Measurements from ENCODE around the gene RBPJL. TPM values are rescaled to one million over a fixed set of nuclear protein-coding genes. Genes with fewer than 3 reads are reported as not detected.

RBPJL gene
- total and polyA plus RNA-seq, 2 of the 13 experiments (the other 11 are each of a cell fraction or from before 2014, with no cell fraction given) = not detected

- TF ChIP-seq HMGXB3 (CRISPR knock-in tag; IDR thresholded peaks at IDR 0.05; ENCODE audit: borderline replicate concordance) (0 out of 2 replicates have a peak, but pooled peaks have one; percentile 16), NR2F2 (IDR thresholded peaks at IDR 0.05; ENCODE audit: borderline replicate concordance, low read depth) (peak; percentile 52; the same call in 1 of the 2 replicates), ZNF747 (CRISPR knock-in tag; IDR thresholded peaks at IDR 0.05; ENCODE audit: borderline replicate concordance) (peak; percentile 77; the same call in 1 of the 2 replicates), ZNF644 (CRISPR knock-in tag; IDR thresholded peaks at IDR 0.05; ENCODE audit: low read depth) (peak; percentile 49; the same call in 1 of the 2 replicates), JUN (CRISPR knock-in tag; IDR thresholded peaks at IDR 0.05) (peak; percentile 19; the same call in 1 of the 2 replicates), HOXA3 (CRISPR knock-in tag; IDR thresholded peaks at IDR 0.05) (peak; percentile 41; the same call in 1 of the 2 replicates), ZSCAN5A (CRISPR knock-in tag; IDR thresholded peaks at IDR 0.05; ENCODE audit: borderline replicate concordance) (0 out of 2 replicates have a peak, but pooled peaks have one; percentile 0), BCL3 (CRISPR knock-in tag; IDR thresholded peaks at IDR 0.05) (0 out of 2 replicates have a peak, but pooled peaks have one; percentile 75), NFYC (CRISPR knock-in tag; IDR thresholded peaks at IDR 0.05) (0 out of 2 replicates have a peak, but pooled peaks have one; percentile 24), RARA (CRISPR knock-in tag; IDR thresholded peaks at IDR 0.05) (peak; percentile 87), ATM (IDR thresholded peaks at IDR 0.05; ENCODE audit: borderline replicate concordance) (no peak), SOX13 (IDR thresholded peaks at IDR 0.05) (no peak), SOX13 (CRISPR knock-in tag; conservative IDR thresholded peaks at IDR 0.05 in 1 of 2, IDR thresholded peaks at IDR 0.05 in 1 of 2) (peak in 1 of 2 experiments; percentile 75; a peak in 2 of 4 replicates), NCOR1 (IDR thresholded peaks at IDR 0.05; ENCODE audit: borderline replicate concordance, low read length) (peak; percentile 87; the same call in 1 of the 2 replicates), ELF1 (CRISPR knock-in tag; IDR thresholded peaks at IDR 0.05) (peak; percentile 60; the same call in 1 of the 2 replicates), ZBTB10 (CRISPR knock-in tag; IDR thresholded peaks at IDR 0.05; ENCODE audit: borderline replicate concordance) (0 out of 2 replicates have a peak, but pooled peaks have one; percentile 55), SAP130 (CRISPR knock-in tag; IDR thresholded peaks at IDR 0.05; ENCODE audit: low read depth) (peak; percentile 80), ZNF143 (CRISPR knock-in tag; IDR thresholded peaks at IDR 0.05) (0 out of 2 replicates have a peak, but pooled peaks have one; percentile 47)
Measured at GRCh38 chr20:45338121-45339030, 31.7 kb downstream of the RBPJL start (continued).

Data from HepG2 (cell line).